GM12875 (cell line): ENCODE measurements around the gene RUFY3.

Source experiments
- H3K4me3 ChIP-seq: one replicate; pipeline ENCODE4 v1.5.1; 2011; ENCODE audit warnings: low read depth, low read length, control low read depth
- CTCF ChIP-seq: IDR thresholded peaks from 2 replicates; pipeline ENCODE4 v1.5.1; 2011; ENCODE audit warnings: low read depth, mild to moderate bottlenecking, control low read depth, inconsistent platforms, low read length, moderate library complexity, borderline replicate concordance; ENCODE audit not compliant: insufficient read depth

RUFY3 gene

GRCh38 chr4:70841211-70841610 is 119.4 kb downstream of the RUFY3 start:
- TF ChIP-seq CTCF = no peak

GRCh38 chr4:70841951-70842350 is 120.2 kb downstream of the RUFY3 start:
- H3K4me3 ChIP-seq = no peak overlapping the region
- TF ChIP-seq CTCF = no peak

More at GRCh38 chr4:70841211-70841610, 119.4 kb downstream of the RUFY3 start:
- H3K4me3 ChIP-seq = no peak overlapping the region

GRCh38 chr4:70842761-70843435 is 121.1 kb downstream of the RUFY3 start:
- no peak overlapping the region for H3K4me3 ChIP-seq
- TF ChIP-seq CTCF = no peak

- no peak overlapping the region for H3K4me3 ChIP-seq
- no peak for TF ChIP-seq CTCF
Observed at GRCh38 chr4:70844180-70844579, 122.4 kb downstream of the RUFY3 start.

GRCh38 chr4:70849291-70849690 is 127.5 kb downstream of the RUFY3 start:
- H3K4me3 ChIP-seq = no peak overlapping the region
- TF ChIP-seq CTCF = no peak

- TF ChIP-seq CTCF = no peak
- H3K4me3 ChIP-seq = no peak overlapping the region
Observed at GRCh38 chr4:70855464-70855863, 133.7 kb downstream of the RUFY3 start.
